ENCODE data around the gene PGM1.

- TF ChIP-seq CTCF (IDR thresholded peaks at IDR 0.05) = no peak
- TF ChIP-seq POLR2AphosphoS5 (IDR thresholded peaks at IDR 0.05) = no peak
Measured at GRCh38 chr1:63662841-63663240, 69.6 kb downstream of the PGM1 start.

Data from breast epithelium (tissue), 3 donors.